ENCODE data around the gene GAL3ST3. TPM values are rescaled to one million over a fixed set of nuclear protein-coding genes. Genes with fewer than 3 reads are reported as not detected.
"Not testable (repeated sequence)": the region's sequence is repeated elsewhere in the genome, so short reads cannot be mapped to it uniquely, and the experiment has no call there.

Gene GAL3ST3
- total RNA-seq, 2 experiments from 2014 or later, result 0.51 to 1.0 TPM

GRCh38 chr11:66026017-66026529 is 22.9 kb downstream of the GAL3ST3 start, which contains the start of gene CATSPER1:
Gene CATSPER1, minus strand, starts transcription at chr11:66026479. Its CDS starts 100 bp downstream, at chr11:66026379.
- ATAC-seq (no peak), DNase-seq (no peak)
- Mint-ChIP-seq H3K36me3 (ENCODE audit: low read depth) (no peaks in the 10 kb centered on the region), H3K27me3 (peaks cover 8% of the 10 kb centered on the region), H3K9me3 (no peaks in the 10 kb centered on the region), H3K27ac (no peak within 1 kb of the TSS), H3K4me3 (no peak within 1 kb of the TSS), H3K4me1 (ENCODE audit: low read depth) (peaks cover 7% of the 10 kb centered on the region)
- ChIA-PET CTCF (interaction anchor here (4.5 kb wide), 1 partner anchor 19 kb away, joined by 22 read pairs; no protein-coding TSS in a partner anchor), POLR2A (interaction anchor here (1.0 kb wide), 1 partner anchor 15 kb away, joined by 4 read pairs; no protein-coding TSS in a partner anchor)
- intact Hi-C loops (cut with micrococcal nuclease), result no loop called here
- TF ChIP-seq CTCF (IDR thresholded peaks at IDR 0.05), result no peak

- H3K4me3 Mint-ChIP-seq; ATAC-seq; H3K27me3 Mint-ChIP-seq; intact Hi-C loops (cut with micrococcal nuclease); DNase-seq; H3K9me3 Mint-ChIP-seq; H3K36me3 Mint-ChIP-seq (ENCODE audit: low read depth); H3K27ac Mint-ChIP-seq: not testable (repeated sequence)
- peaks cover 14% of the 10 kb centered on the region for H3K4me1 Mint-ChIP-seq (ENCODE audit: low read depth)
- ChIA-PET CTCF (interaction anchor here (0.7 to 3.0 kb wide), 28 partner anchors 8 to 384 kb away, joined by 3 to 39 read pairs (median 6); partner anchors contain the start of genes CCDC85B, CST6, KAT5 and SF3B2), POLR2A (interaction anchor here (1.2 to 2.2 kb wide), 2 partner anchors 10 to 19 kb away, joined by 3 to 5 read pairs; no protein-coding TSS in a partner anchor)
These were observed 25.8 kb downstream of the GAL3ST3 start for GRCh38 chr11:66023186-66023440.

- peak; percentile 96 for TF ChIP-seq CTCF (IDR thresholded peaks at IDR 0.05)
- Mint-ChIP-seq H3K9me3 (no peaks in the 10 kb centered on the region), H3K4me1 (ENCODE audit: low read depth) (peaks cover 16% of the 10 kb centered on the region), H3K27me3 (peaks cover 8% of the 10 kb centered on the region), H3K4me3 (peak overlapping the region; percentile 22), H3K36me3 (ENCODE audit: low read depth) (no peaks in the 10 kb centered on the region), H3K27ac (no peak overlapping the region)
- ATAC-seq, result peak; percentile 97
- intact Hi-C loops (cut with micrococcal nuclease), result no loop called here
- ChIA-PET CTCF (interaction anchor here (0.6 to 3.0 kb wide), 48 partner anchors 8 to 384 kb away, joined by 3 to 39 read pairs (median 4); partner anchors contain the start of genes BANF1, CCDC85B, CST6 and KAT5), POLR2A (interaction anchor here (0.6 to 2.2 kb wide), 5 partner anchors 10 to 362 kb away, joined by 3 to 7 read pairs (median 5); partner anchors contain the start of gene BANF1)
- peak; percentile 88 for DNase-seq
These were observed 26.4 kb downstream of the GAL3ST3 start for GRCh38 chr11:66022401-66023185.

- TF ChIP-seq CTCF (IDR thresholded peaks at IDR 0.05), result no peak
- ChIA-PET CTCF (interaction anchor here (1.7 to 3.0 kb wide), 2 partner anchors 21 to 24 kb away, joined by 5 to 39 read pairs; no protein-coding TSS in a partner anchor), POLR2A (interaction anchor here (1.1 kb wide), 1 partner anchor 13 kb away, joined by 3 read pairs; no protein-coding TSS in a partner anchor)
- DNase-seq (peak; percentile 52), ATAC-seq (no peak)
- Mint-ChIP-seq H3K4me1 (ENCODE audit: low read depth) (peaks cover 21% of the 10 kb centered on the region), H3K27me3 (peaks cover 8% of the 10 kb centered on the region), H3K36me3 (ENCODE audit: low read depth) (no peaks in the 10 kb centered on the region), H3K27ac (no peak overlapping the region), H3K9me3 (no peaks in the 10 kb centered on the region), H3K4me3 (no peak overlapping the region)
- intact Hi-C loops (cut with micrococcal nuclease), result no loop called here
These were observed 28.2 kb downstream of the GAL3ST3 start for GRCh38 chr11:66020618-66021357.

- peaks cover 21% of the 10 kb centered on the region for H3K4me1 Mint-ChIP-seq (ENCODE audit: low read depth)
- H3K27ac Mint-ChIP-seq, result no peak overlapping the region
- intact Hi-C loops (cut with micrococcal nuclease), result no loop called here
These were observed 28.7 kb downstream of the GAL3ST3 start for GRCh38 chr11:66020212-66020611.

More at GRCh38 chr11:66020212-66020611, 28.7 kb downstream of the GAL3ST3 start:
- Mint-ChIP-seq H3K9me3 (no peaks in the 10 kb centered on the region), H3K4me3 (no peak overlapping the region), H3K27me3 (peaks cover 8% of the 10 kb centered on the region), H3K36me3 (ENCODE audit: low read depth) (no peaks in the 10 kb centered on the region)
- DNase-seq (no peak), ATAC-seq (no peak)
- no peak for TF ChIP-seq CTCF (IDR thresholded peaks at IDR 0.05)
- POLR2A ChIA-PET, result interaction anchor here (1.1 kb wide), 1 partner anchor 13 kb away, joined by 3 read pairs; no protein-coding TSS in a partner anchor
- CTCF ChIA-PET, result interaction anchor here (1.6 kb wide), 1 partner anchor 25 kb away, joined by 4 read pairs; no protein-coding TSS in a partner anchor

All from activated CD8-positive, alpha-beta T cell treated with anti-CD3 and anti-CD28 coated beads for 36 hours (primary cell).